ENCODE data around the gene OCA2. TPM values are rescaled to one million over a fixed set of nuclear protein-coding genes. Genes with fewer than 3 reads are reported as not detected.

OCA2 gene
- total and polyA plus RNA-seq, 2 of the 4 experiments (the other 2 are of a cell fraction), result under 0.01 to 0.03 TPM

- Histone ChIP-seq H3K4ac (ENCODE audit: low read depth, low read length) (no peak overlapping the region), H3K27me3 (ENCODE audit: control insufficient read depth, insufficient read depth, low read length) (no peaks in the 10 kb centered on the region), H3K79me1 (ENCODE audit: low read depth in 1 of 2, low read length in 2 of 2) (no peaks in the 10 kb centered on the region), H2BK15ac (ENCODE audit: low read depth, low read length) (no peak overlapping the region), H3K27ac (ENCODE audit: insufficient read depth, low read length) (no peak overlapping the region), H3K4me2 (ENCODE audit: low read depth, low read length) (no peak overlapping the region), H4K5ac (ENCODE audit: low read depth, low read length) (no peak overlapping the region), H3K18ac (ENCODE audit: low read depth, low read length) (no peak overlapping the region), H2AFZ (replicated peaks; ENCODE audit: low read length, poor library complexity) (no peak overlapping the region), H2AK9ac (replicated peaks; ENCODE audit: low read depth, low read length, poor library complexity) (no peak overlapping the region), H4K8ac (ENCODE audit: low read depth in 2 of 2, low read length in 2 of 2) (no peak overlapping the region), H4K20me1 (ENCODE audit: insufficient read depth, low read length) (no peaks in the 10 kb centered on the region), H3K9me1 (ENCODE audit: insufficient read depth, low read length) (no peaks in the 10 kb centered on the region), H2BK5ac (ENCODE audit: low read depth, low read length, poor library complexity, severe bottlenecking) (no peak overlapping the region), H3K9me3 (ENCODE audit: control insufficient read depth, insufficient read depth, low read length) (peaks cover 33% of the 10 kb centered on the region), H3K56ac (ENCODE audit: extremely low read depth, insufficient read depth, low read length) (no peak overlapping the region), H2BK20ac (ENCODE audit: low read depth, low read length) (no peak overlapping the region), H4K91ac (ENCODE audit: insufficient read depth, low read depth, low read length) (no peak overlapping the region), H2AK5ac (ENCODE audit: low read depth, low read length) (no peak overlapping the region), H3K23ac (ENCODE audit: low read depth, low read length) (no peak overlapping the region), H2BK120ac (ENCODE audit: low read depth, low read length) (no peak overlapping the region), H3K36me3 (ENCODE audit: control insufficient read depth, insufficient read depth, low read length) (no peaks in the 10 kb centered on the region), H3K4me1 (ENCODE audit: control insufficient read depth, insufficient read depth, low read length) (no peaks in the 10 kb centered on the region), H3K9ac (ENCODE audit: low read depth, low read length) (no peak overlapping the region), H3K14ac (replicated peaks; ENCODE audit: low read depth, low read length) (no peak overlapping the region), H3K4me3 (ENCODE audit: insufficient read depth, low read depth, low read length) (no peak overlapping the region)
- ChIA-PET POLR2A (ENCODE audit: unreplicated experiment) (no interaction called here), CTCF (no interaction called here)
- no TSS peak for BruUV-seq (replicated peaks)
- TF ChIP-seq SMC3 (IDR thresholded peaks at IDR 0.05; ENCODE audit: low read depth, low read length) (no peak), MAFK (IDR thresholded peaks at IDR 0.05; ENCODE audit: low read depth, low read length) (no peak), USF2 (IDR thresholded peaks at IDR 0.05; ENCODE audit: low read depth, low read length) (no peak), CTCF (conservative IDR thresholded peaks at IDR 0.05; ENCODE audit: low read depth, low read length) (no peak), RFX5 (IDR thresholded peaks at IDR 0.05; ENCODE audit: low read depth, low read length) (no peak), MXI1 (IDR thresholded peaks at IDR 0.05; ENCODE audit: borderline replicate concordance, low read depth, low read length) (no peak), BHLHE40 (IDR thresholded peaks at IDR 0.05; ENCODE audit: low read depth, low read length) (no peak), CEBPB (IDR thresholded peaks at IDR 0.05; ENCODE audit: low read depth, low read length) (no peak), RCOR1 (IDR thresholded peaks at IDR 0.05; ENCODE audit: insufficient replicate concordance, low read length) (no peak)
- 67% methylated on average over 1 of the region's 10 CpGs; no CpG with 5 or more reads in 1 of the 2 experiments for WGBS, 2 experiments (ENCODE audit: extremely low coverage in 2 of 2, insufficient read length in 1 of 2)
- in situ Hi-C loops (cut with MboI; ENCODE audit: low sequenced_read_pairs) (loop anchor here (5.0 kb wide), 1 partner anchor 51 kb away; no protein-coding TSS in a partner anchor), intact Hi-C loops (cut with micrococcal nuclease) (no loop called here), dilution Hi-C loops (cut with HindIII; ENCODE audit: low sequenced_read_pairs, unreplicated experiment) (no loop called here)
- DNase-seq (no peak), ATAC-seq (ENCODE audit: low read depth) (no peak)
Observed at GRCh38 chr15:28001641-28002040, 97.5 kb downstream of the OCA2 start.

Data from IMR-90 (cell line).